NCI-H1092 (cell line): ENCODE measurements around the gene CIAPIN1.
"Not testable (repeated sequence)": the region's sequence is repeated elsewhere in the genome, so short reads cannot be mapped to it uniquely, and the experiment has no call there.

Experiments used
- DNase-seq: peaks from one replicate; lab custom pipeline; 2025; lab: John Stamatoyannopoulos, UW

CIAPIN1 gene

DNA sequence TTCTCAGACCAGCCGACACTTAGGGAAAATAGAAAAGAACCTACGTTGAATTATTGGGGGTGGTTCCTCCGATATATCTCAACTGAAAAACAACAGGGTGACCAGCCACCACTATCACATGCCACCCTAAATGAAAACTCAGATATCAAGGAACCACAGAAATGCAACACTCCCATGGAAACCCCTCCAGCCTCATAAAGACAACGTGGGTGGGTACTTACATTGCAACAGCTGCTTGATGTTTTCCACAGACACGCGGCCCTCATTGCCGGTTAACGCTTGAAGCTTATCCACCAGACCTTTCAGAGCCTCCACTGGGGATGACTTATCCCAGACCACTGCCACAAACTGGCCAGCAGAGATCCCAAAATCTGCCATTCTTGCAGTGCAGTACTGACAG, 6.6 kb downstream of the CIAPIN1 start:
- DNase-seq: not testable (repeated sequence)

GRCh38 chr16:57439947-57440346, 7.2 kb downstream of the CIAPIN1 start:
- not testable (repeated sequence) for DNase-seq

- no peak for DNase-seq
Observed at GRCh38 chr16:57435838-57436237, 11.3 kb downstream of the CIAPIN1 start.

- no peak for DNase-seq
Observed at GRCh38 chr16:57434003-57434402, 13.2 kb downstream of the CIAPIN1 start.

GRCh38 chr16:57432989-57433388, 14.2 kb downstream of the CIAPIN1 start:
- DNase-seq: no peak

GRCh38 chr16:57432505-57432904, 14.7 kb downstream of the CIAPIN1 start:
- DNase-seq: no peak

DNA sequence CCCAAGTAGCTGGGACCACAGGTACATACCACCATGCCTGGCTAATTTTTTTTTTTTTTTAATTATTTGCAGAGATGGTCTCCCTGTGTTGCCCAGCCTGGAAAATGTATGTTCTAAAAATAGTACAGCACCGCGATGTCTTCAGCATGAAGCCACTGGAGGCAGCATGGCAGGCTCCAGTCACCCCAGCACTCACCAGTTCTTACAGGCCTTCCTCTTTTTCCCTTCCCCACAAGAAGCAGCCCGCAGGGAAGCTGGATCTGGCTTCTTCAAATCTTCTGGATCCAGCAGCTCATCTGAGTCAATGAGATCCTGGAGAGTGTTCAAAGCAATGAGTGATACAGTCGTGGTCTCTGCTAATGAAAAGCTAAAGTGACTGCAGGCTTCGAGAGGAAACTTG, 16.2 kb downstream of the CIAPIN1 start:
- DNase-seq: no peak

GRCh38 chr16:57427824-57428223, 19.4 kb downstream of the CIAPIN1 start:
- DNase-seq: no peak

DNA sequence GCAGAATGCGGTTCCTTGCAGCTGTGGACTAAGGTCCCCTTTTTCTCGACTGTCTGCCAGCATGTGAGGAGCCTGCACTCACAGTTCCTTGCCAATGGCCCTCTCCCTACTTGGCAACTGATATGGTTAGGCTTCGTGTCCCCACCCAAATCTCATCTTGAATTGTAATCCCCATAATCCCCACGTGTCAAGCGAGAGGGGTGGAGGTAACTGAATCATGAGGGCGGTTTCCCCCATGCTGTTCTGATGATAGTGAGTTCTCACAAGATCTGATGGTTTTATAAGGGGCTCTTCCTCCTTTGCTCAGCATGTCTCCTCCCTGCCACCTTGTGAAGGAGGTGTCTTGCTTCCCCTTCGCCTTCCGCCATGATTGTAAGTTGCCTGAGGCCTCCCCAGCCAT, 19.9 kb downstream of the CIAPIN1 start:
- DNase-seq: no peak

DNA sequence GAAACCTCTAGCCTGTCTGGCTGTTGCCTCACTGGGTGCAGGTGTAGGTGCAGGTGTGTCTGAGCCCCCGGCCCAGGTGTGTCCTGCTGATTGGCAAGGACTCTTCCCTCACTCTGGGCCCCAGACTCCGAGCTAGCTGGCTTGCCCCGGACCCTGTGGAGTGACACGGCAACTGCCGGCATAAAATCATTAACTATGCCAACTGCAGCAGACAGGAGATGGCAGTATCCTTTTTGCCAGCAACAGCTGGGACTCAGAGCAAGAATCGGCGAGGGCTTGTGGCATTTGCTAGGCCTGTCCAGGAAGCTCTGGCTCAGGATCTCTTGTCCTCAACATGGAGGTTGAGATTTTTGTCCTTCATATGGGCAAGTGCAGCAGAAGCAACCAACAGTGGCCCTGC, 20.8 kb downstream of the CIAPIN1 start:
- DNase-seq: no peak

GRCh38 chr16:57424583-57424982, 22.6 kb downstream of the CIAPIN1 start:
- DNase-seq: no peak

DNA sequence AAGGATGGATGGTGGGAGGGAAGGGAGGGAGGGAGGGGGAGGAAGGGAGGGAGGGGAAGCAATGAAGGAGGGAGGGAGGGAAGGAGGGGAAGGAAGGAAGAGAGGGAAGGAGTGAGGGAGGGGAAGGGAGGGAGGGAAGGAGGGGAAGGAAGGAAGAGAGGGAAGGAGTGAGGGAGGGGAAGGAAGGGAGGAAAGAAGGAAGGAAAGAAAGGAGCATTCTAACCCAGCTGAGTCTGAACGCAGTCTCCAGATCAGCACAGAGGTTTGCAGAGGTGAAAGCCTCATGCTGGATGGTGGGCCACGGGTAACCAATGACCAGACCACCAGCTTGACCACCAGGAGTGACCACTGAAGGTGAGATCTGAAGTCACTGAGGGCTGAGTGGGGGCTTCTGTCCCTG, 24.0 kb downstream of the CIAPIN1 start:
- DNase-seq: no peak

GRCh38 chr16:57422026-57422944, 24.9 kb downstream of the CIAPIN1 start:
- peak; percentile 60 for DNase-seq

DNA sequence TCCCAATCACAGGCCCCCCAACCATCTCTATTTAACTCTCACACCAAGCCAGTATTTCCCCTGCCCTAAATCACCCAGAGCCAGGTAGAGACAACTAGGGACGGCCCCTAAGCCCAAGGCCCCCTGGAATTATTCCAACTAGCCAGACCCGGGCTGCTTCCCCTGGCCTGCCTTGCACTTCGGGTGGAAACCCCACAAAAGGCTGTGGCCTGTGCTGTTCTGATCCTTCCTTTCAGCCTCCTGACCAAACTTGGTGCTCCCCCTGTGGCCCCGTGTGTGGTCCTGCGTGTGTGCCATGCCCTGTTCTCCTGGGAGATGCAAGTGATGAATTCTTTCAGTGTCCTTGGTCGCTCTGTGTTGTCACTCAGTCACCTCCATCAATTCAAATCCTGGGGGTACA, 27.7 kb downstream of the CIAPIN1 start:
- DNase-seq: no peak

GRCh38 chr16:57416084-57416483, 31.1 kb downstream of the CIAPIN1 start:
- no peak for DNase-seq

- no peak for DNase-seq
Observed at GRCh38 chr16:57413733-57414132, 33.5 kb downstream of the CIAPIN1 start.

- DNase-seq: no peak
Observed at GRCh38 chr16:57413301-57413730, 33.9 kb downstream of the CIAPIN1 start.

- no peak for DNase-seq
Observed at GRCh38 chr16:57412584-57412983, 34.6 kb downstream of the CIAPIN1 start.

GRCh38 chr16:57411362-57411976, 35.7 kb downstream of the CIAPIN1 start:
- no peak for DNase-seq

DNA sequence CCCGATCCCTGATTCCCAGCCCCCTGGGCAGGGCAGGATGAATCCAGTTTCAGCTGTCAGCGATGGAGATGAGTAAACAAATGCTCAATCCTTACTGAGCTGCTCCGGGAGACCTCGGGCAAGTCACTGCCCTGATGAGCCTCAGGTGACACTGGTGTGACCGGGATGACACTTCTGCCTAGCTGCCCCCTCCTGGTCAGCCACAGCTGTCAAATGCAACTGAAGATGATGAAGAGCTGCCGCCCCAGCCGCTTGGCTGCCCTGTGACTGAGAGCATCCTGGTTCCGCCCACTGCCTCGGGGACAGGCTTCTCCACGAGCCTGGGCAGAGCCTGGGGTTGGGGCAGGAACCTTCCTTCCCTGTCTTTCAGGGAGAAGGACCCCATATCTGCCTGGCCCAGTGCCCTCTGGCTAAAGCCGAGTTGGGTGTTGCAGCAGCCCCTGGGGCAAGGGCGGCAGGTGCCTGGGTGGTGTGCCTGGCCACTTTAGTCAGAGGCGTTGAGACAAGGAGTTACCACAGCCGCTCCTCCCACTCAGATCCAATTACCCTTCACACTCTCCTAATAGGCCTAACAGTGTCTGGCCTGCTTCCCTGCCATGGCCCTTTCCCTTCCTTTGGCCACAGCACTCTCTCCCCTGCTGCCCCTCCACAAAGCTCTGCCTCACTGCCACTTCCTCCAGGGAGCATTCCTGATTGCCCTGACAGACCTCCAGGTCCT, 37.2 kb downstream of the CIAPIN1 start:
- DNase-seq: no peak

DNA sequence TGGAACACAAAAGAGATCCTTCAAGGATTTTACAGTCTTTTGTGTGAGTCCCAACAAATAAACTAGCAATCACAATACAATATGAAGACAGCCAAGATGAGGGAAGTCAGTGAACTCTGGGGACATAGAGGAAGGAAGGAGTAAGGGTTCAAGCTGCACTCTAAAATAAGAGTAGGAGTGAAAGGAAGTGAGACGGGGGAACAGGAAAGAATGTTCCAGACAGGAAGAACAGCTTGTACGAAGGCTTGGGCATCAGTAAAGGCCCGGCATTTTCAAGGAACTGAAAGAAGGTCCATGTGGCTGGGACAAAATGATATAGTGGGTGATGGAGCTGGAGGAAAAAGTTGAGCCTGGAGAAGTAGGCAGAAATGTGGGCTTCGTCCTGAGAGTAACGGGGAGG, 38.1 kb downstream of the CIAPIN1 start:
- no peak for DNase-seq

DNA sequence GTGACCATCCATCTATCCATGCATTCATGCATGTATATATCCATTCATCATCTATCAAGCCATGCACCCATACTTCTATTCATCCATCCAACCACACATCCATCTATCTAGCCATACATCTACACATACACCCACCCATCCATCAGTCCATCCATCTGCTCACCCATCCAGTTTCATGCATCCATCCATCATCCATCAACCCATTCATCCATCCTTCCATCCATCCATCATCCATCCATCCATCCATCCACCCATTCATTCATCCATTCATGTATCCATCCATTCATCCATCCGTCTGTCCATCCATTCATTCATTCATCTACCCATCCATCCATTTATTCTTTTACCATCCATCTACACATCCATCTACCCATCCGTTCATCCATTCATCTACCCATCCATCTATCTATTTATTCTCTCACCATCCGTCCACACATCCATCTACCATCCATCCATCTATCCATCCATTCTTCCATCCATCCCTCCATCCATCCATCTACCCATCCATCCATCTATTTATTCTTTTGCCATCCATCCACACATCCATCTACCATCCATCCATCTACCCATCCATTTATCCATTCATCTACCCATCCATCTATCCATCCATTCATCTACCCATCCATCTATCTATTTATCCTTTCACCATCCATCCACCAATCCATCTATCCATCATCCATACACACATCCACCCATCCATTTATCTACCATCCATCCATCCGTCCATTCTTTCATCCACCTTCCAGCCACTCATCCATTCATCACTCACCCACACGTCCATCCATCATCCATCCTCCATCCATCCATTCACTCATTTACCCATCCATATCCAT, 39.4 kb downstream of the CIAPIN1 start:
- DNase-seq: no peak
